Adrenal gland (tissue), 12 donors: ENCODE results near the gene DYNC1I1. TPM values are rescaled to one million over a fixed set of nuclear protein-coding genes. Genes with fewer than 3 reads are reported as not detected.

Experiments used
- DNase-seq, 7 donors: peaks; one replicate each; pipeline ENCODE4 v3.0.0-alpha.2; 2019 to 2020
- H3K27ac ChIP-seq, 5 donors: fragments of 200-600 bp; sonication (generic) in 4 of 5; 1 replicate in 3 of 5; 2 replicates in 2 of 5; pipeline versions ENCODE4 v1.5.1 to v1.8.0; 2016 to 2020; ENCODE audit warnings: mild to moderate bottlenecking in 1 of 5
- H3K27me3 ChIP-seq: fragments of 200-600 bp; 2 replicates; pipeline ENCODE4 v1.8.0; 2021
- H3K36me3 ChIP-seq, 2 donors: fragments of 200-600 bp; replicated peaks in 1 of 2; 1 replicate in 1 of 2; 2 replicates in 1 of 2; pipeline versions ENCODE4 v1.5.1 to v1.8.0; 2018 to 2022
- H3K4me1 ChIP-seq, 2 donors: fragments of 200-600 bp; replicated peaks in 1 of 2; 1 replicate in 1 of 2; 2 replicates in 1 of 2; pipeline versions ENCODE4 v1.5.1 to v1.8.0; 2018 to 2021
- H3K4me3 ChIP-seq, 4 donors: fragments of 200-600 bp; sonication (generic) in 3 of 4; one replicate each; pipeline ENCODE4 v1.5.1; 2016 to 2018
- H3K9me3 ChIP-seq, 3 donors: fragments of 200-600 bp; sonication (generic) in 1 of 3; replicated peaks in 1 of 3; 1 replicate in 2 of 3; 2 replicates in 1 of 3; pipeline versions ENCODE4 v1.5.1 to v1.8.0; 2016 to 2021
- POLR2A ChIP-seq, 2 donors: fragments of 450-650 bp; IDR thresholded peaks; one replicate each; pipeline ENCODE4 v1.6.1; 2017; ENCODE audit warnings: antibody characterized with exemption in 2 of 2, mild to moderate bottlenecking in 2 of 2, moderate library complexity in 1 of 2
- WGBS, 4 donors: extraction: QIAGEN DNeasy Blood & Tissue Kit in 2 of 4; methylation state at CpG; one replicate each; pipeline versions ENCODE4 v1.1.5 to v1.1.7; 2013 to 2017; 5-methylcytosine and 5-hydroxymethylcytosine counted together
- intact Hi-C, 2 donors: fragments of 100-400 bp; cut with DNase I; formaldehyde crosslinking; loops; one replicate each; pipeline versions ENCODE4 v1.14.1 to v1.15.0; 2022 to 2023
- polyA plus RNA-seq, 3 donors: library from polyadenylated mRNA; stranded (reverse); fragments of 200-250 nt in 2 of 3; fragments of 350-450 nt in 1 of 3; fragmentation: Illumina TruSeq in 1 of 3; extraction: RNeasy Lipid Tissue Mini Kit (QIAGEN cat#74804) in 1 of 3; gene quantifications; one replicate each; pipeline ENCODE4 v1.2.3, GENCODE V29; 2013 to 2014
- total RNA-seq, 9 donors: library from RNA; depleted of rRNA in 4 of 9; stranded (reverse); fragments of >200 nt in 4 of 9; fragments of 120-200 nt in 1 of 9; fragmentation: NEBNext Ultra II Directional in 1 of 9; extraction: Animal tissue kit (Norgen Biotek cat#: 25700) in 1 of 9; gene quantifications; one replicate each; pipeline versions ENCODE4 v1.1.0 to v1.2.4, GENCODE V29; 2013 to 2023
- TF ChIP-seq, protein P1 (sequence below), 6 experiments: fragments of 450-650 bp in 4 of 6; fragments of 200-600 bp in 2 of 6; sonication (generic) in 1 of 6; IDR thresholded peaks; 1 replicate in 5 of 6; 2 replicates in 1 of 6; pipeline versions ENCODE4 v1.5.1 to v1.8.0; 2016 to 2021; ENCODE audit warnings: antibody characterized with exemption in 6 of 6, mild to moderate bottlenecking in 2 of 6, moderate library complexity in 1 of 6
- donor health status: healthy with polysubstance abuse.
- donor health status: Bipolar disorder and iron deficiency.
- donor health status: DM: yes; HTN: yes; CAD: no.
- donor health status: DM: no; HTN: no; CAD: no.
- donor health status: DM: no; HTN: no; CAD: no.
- donor health status: DM: yes; HTN: yes; CAD: no.

The DYNC1I1 gene
- total and polyA plus RNA-seq, 12 donors = 0.97 to 42.6 (median 8.2) TPM

DNA sequence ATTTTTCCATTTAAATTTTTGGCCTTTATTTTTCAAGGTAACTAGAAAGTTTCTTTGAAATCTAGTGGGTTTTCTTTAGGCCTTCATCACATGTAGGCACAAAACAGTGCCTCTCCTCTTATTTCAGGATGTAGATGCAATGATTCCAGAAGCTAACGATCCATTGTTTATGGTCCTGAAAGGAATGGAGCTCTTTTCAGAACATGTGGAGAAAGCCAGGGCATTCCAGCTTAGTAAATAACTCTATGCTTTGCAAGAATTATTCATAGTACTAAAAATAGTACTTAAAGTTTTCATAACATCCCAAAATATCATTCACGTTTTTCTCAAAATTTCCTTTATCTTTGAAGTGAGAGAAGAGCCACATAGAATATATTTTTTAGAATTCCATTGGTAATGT lies 91.3 kb downstream of the DYNC1I1 start:
- 39 to 48% (median 45%) methylated on average over 2 of the region's 2 CpGs for WGBS, 4 donors
- H3K36me3 ChIP-seq = no peaks in the 10 kb centered on the region
- H3K27ac ChIP-seq = no peak overlapping the region
- TF ChIP-seq POLR2A (IDR thresholded peaks at IDR 0.05) = no peak
- TF ChIP-seq, protein P1, sequence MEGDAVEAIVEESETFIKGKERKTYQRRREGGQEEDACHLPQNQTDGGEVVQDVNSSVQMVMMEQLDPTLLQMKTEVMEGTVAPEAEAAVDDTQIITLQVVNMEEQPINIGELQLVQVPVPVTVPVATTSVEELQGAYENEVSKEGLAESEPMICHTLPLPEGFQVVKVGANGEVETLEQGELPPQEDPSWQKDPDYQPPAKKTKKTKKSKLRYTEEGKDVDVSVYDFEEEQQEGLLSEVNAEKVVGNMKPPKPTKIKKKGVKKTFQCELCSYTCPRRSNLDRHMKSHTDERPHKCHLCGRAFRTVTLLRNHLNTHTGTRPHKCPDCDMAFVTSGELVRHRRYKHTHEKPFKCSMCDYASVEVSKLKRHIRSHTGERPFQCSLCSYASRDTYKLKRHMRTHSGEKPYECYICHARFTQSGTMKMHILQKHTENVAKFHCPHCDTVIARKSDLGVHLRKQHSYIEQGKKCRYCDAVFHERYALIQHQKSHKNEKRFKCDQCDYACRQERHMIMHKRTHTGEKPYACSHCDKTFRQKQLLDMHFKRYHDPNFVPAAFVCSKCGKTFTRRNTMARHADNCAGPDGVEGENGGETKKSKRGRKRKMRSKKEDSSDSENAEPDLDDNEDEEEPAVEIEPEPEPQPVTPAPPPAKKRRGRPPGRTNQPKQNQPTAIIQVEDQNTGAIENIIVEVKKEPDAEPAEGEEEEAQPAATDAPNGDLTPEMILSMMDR (IDR thresholded peaks at IDR 0.05) = no peak
- H3K27me3 ChIP-seq = no peaks in the 10 kb centered on the region
- intact Hi-C loops = no loop called here
- H3K9me3 ChIP-seq = no peaks in the 10 kb centered on the region
- peaks cover 0 to 5% of the 10 kb centered on the region in 2 donors for H3K4me1 ChIP-seq
- no peak overlapping the region for H3K4me3 ChIP-seq
- no peak for DNase-seq

DNA sequence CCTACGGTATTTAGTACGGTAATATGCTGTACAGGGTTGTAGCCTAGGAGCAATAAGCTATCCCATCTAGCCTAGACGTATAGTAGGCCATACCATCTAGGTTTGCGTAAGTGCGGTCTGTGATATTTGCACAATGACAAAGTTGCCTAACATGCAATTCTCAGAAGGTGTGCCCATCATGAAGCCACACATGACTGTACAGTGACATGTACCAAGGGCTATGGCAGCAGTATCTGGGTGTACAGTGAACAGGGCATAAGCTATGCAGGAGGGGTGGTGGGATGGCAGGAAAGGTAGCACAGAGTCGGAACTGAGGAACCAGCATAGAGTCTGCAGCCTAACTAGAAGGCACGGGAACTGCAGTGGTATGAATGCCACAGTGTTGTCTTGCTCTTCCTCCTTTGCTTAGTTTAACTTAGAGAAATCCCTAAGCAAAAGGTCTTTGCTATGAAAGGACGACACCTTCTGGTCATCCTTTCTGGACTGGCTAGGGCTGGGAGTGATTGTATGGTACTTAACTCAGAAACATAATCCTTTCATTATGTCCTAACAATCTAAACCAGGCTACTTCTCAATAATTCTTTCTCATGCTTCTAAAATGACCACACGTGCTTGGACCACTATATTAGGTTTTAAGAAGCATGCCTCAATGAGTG lies 93.5 kb downstream of the DYNC1I1 start:
- no peaks in the 10 kb centered on the region for H3K27me3 ChIP-seq
- 77 to 85% (median 82%) methylated on average over 9 of the region's 9 CpGs for WGBS, 4 donors
- no peak overlapping the region for H3K4me3 ChIP-seq
- no peak for DNase-seq
- no peak overlapping the region for H3K27ac ChIP-seq
- TF ChIP-seq, protein P1 (IDR thresholded peaks at IDR 0.05) = peak in 1 of 6 experiments; percentile 18
- no peak for TF ChIP-seq POLR2A (IDR thresholded peaks at IDR 0.05)
- no peaks in the 10 kb centered on the region for H3K9me3 ChIP-seq
- intact Hi-C loops = no loop called here
- peaks cover 0 to 5% of the 10 kb centered on the region in 2 donors for H3K4me1 ChIP-seq
- no peaks in the 10 kb centered on the region for H3K36me3 ChIP-seq

DNA sequence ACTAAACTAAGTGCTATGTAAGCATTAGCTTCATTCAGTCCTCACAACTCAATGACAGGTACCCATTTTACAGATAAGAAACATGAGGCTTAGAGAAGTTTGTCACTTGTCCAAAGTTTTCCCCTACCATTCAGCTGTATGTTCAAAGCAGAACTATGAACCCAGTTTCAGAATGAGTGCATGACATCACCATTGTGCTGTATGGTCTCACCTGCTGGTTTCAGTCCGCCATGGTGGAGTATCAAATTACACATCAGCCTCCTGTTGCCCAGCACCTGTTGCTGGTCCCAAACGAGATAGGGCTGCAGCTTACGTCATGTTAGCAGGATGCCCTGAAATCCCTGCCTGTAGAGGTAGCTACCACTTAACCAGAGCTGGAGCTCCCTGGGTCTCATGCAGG lies 95.0 kb downstream of the DYNC1I1 start:
- no peak for DNase-seq
- intact Hi-C loops = no loop called here
- TF ChIP-seq POLR2A (IDR thresholded peaks at IDR 0.05) = no peak
- TF ChIP-seq, protein P1 (IDR thresholded peaks at IDR 0.05) = no peak
- no peak overlapping the region for H3K4me3 ChIP-seq
- no peaks in the 10 kb centered on the region for H3K36me3 ChIP-seq
- no peaks in the 10 kb centered on the region for H3K27me3 ChIP-seq
- no peaks in the 10 kb centered on the region for H3K9me3 ChIP-seq
- H3K27ac ChIP-seq = no peak overlapping the region
- WGBS, 4 donors = 58 to 70% (median 69%) methylated on average over 3 of the region's 3 CpGs; no CpG with 5 or more reads in 1 of the 4 donors
- H3K4me1 ChIP-seq = peaks cover 0 to 5% of the 10 kb centered on the region in 2 donors

DNA sequence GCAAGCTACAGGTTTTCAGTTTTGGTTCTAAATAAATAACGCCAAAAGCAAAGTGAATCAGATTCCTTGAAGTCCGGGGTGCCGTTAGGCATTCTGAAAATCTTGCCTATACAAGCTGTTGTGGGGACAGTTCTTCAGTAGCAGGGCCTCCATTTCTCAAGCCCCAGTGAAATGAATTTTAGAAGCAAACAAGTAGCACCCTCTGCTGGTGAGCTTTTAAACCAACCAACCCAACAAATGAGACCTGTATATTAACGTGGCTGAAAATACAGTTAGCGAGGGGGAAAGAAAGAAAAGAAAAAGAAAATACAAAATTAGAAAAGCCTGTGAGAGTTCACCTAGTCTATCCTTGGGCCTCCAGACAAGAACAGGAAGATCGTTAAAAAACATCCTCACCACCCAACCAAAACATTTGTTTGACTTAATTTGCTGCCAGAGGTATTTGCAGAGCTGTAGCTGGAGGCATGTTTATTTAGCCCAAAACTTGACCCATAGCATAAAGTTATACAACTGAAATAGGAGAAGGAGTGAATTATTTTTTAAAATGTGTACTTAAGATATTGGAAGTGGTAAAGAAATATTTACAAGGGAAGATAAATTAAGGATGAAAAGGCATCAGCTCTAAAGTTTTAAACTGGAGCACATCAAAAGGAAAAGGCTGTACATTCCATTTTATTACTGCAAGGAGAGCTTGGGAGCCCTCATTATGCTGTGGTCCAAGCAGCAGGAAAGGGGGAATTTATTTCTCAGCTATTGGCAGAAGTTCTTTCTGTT lies 98.9 kb downstream of the DYNC1I1 start:
- intact Hi-C loops = loop anchor here (5.0 kb wide), 1 partner anchor 149 kb away; no protein-coding TSS in a partner anchor

More for the DNA sequence above, 98.9 kb downstream of the DYNC1I1 start:
- no peak overlapping the region for H3K4me3 ChIP-seq
- no peaks in the 10 kb centered on the region for H3K36me3 ChIP-seq
- H3K27me3 ChIP-seq = no peaks in the 10 kb centered on the region
- TF ChIP-seq, protein P1 (IDR thresholded peaks at IDR 0.05) = peak; percentile 56 to 79 (median 76)
- TF ChIP-seq POLR2A (IDR thresholded peaks at IDR 0.05) = no peak
- H3K4me1 ChIP-seq = no peaks in the 10 kb centered on the region
- no peak overlapping the region for H3K27ac ChIP-seq
- H3K9me3 ChIP-seq = no peaks in the 10 kb centered on the region
- 10 to 19% (median 17%) methylated on average over 6 of the region's 6 CpGs for WGBS, 4 donors
- DNase-seq = peak; percentile 23 to 64 (median 39)
